HL-60 (cell line): Measurements from ENCODE around the gene SPRED3.

Source experiments
- DNase-seq, 2 experiments: peaks; one replicate each; pipeline ENCODE4 v3.0.0-alpha.2; 2010 to 2020; ENCODE audit warnings: low read depth in 1 of 2, low spot score in 1 of 2
- H3K27ac ChIP-seq: fragments of 250-450 bp; sonication (Bioruptor Pico); replicated peaks from 2 replicates; pipeline ENCODE4 v1.5.1; 2020; ENCODE audit warnings: mild to moderate bottlenecking, moderate library complexity
- H3K27me3 ChIP-seq: fragments of 250-450 bp; sonication (Bioruptor Pico); 2 replicates; pipeline ENCODE4 v1.5.1; 2021; ENCODE audit warnings: mild to moderate bottlenecking, moderate library complexity; ENCODE audit not compliant: insufficient read depth, poor library complexity, severe bottlenecking
- H3K4me3 ChIP-seq: replicated peaks from 2 replicates; pipeline ENCODE4 v1.5.1; 2011; ENCODE audit warnings: mild to moderate bottlenecking, control low read depth, low read length; ENCODE audit not compliant: insufficient read depth
- CTCF ChIP-seq: IDR thresholded peaks from one replicate; pipeline ENCODE4 v1.5.1; 2011; ENCODE audit warnings: low read length, control low read depth, inconsistent platforms; ENCODE audit not compliant: insufficient read depth
- GABPA ChIP-seq: IDR thresholded peaks from 2 replicates; pipeline ENCODE4 v1.6.1; 2012; ENCODE audit warnings: low read depth
- POLR2AphosphoS5 ChIP-seq: IDR thresholded peaks from 2 replicates; pipeline ENCODE4 v1.6.1; 2012; ENCODE audit warnings: low read depth
- REST ChIP-seq: IDR thresholded peaks from 2 replicates; pipeline ENCODE4 v1.6.1; 2012; ENCODE audit warnings: low read depth; ENCODE audit not compliant: insufficient replicate concordance
- SPI1 ChIP-seq: IDR thresholded peaks from 2 replicates; pipeline ENCODE4 v1.6.1; 2012; ENCODE audit warnings: low read depth, mild to moderate bottlenecking, borderline replicate concordance

Gene SPRED3

GRCh38 chr19:38370299-38370698 lies 18.2 kb upstream of the SPRED3 start:
- Histone ChIP-seq H3K27me3 (no peaks in the 10 kb centered on the region), H3K4me3 (no peak overlapping the region), H3K27ac (no peak overlapping the region)
- no peak for DNase-seq
- no peak for TF ChIP-seq POLR2AphosphoS5
- no peak for TF ChIP-seq CTCF
- no peak for TF ChIP-seq REST
- no peak for TF ChIP-seq SPI1
- no peak for TF ChIP-seq GABPA

- Histone ChIP-seq H3K4me3 (no peak overlapping the region), H3K27me3 (no peaks in the 10 kb centered on the region), H3K27ac (no peak overlapping the region)
- no peak for TF ChIP-seq GABPA
- no peak for TF ChIP-seq REST
- no peak for TF ChIP-seq CTCF
- no peak for DNase-seq
These were observed 17.4 kb upstream of the SPRED3 start for GRCh38 chr19:38371081-38371480.

- TF ChIP-seq POLR2AphosphoS5 (no peak), SPI1 (no peak), REST (no peak)
- Histone ChIP-seq H3K27me3 (no peaks in the 10 kb centered on the region), H3K4me3 (peak overlapping the region; percentile 35), H3K27ac (peak overlapping the region; percentile 66)
- no peak for DNase-seq
These were observed 14.6 kb upstream of the SPRED3 start for GRCh38 chr19:38373907-38374331.

GRCh38 chr19:38374332-38375097 lies 14.0 kb upstream of the SPRED3 start, which contains the start of gene PSMD8:
TSS of gene PSMD8 (plus strand) at chr19:38374571. CDS start at chr19:38374602, 31 bp downstream.
- peak; percentile 99 to 100 for DNase-seq
- peak within 1 kb of the TSS; percentile 66 for H3K4me3 ChIP-seq
- peak within 1 kb of the TSS; percentile 92 for H3K27ac ChIP-seq
- no peaks in the 10 kb centered on the region for H3K27me3 ChIP-seq
- TF ChIP-seq REST (peak; percentile 84), CTCF (no peak), SPI1 (peak; percentile 70; the same call in 1 of the 2 replicates), GABPA (peak; percentile 68), POLR2AphosphoS5 (peak; percentile 95)
